ENCODE data around the gene ACTG1. TPM values are rescaled to one million over a fixed set of nuclear protein-coding genes. Genes with fewer than 3 reads are reported as not detected.
A peak's percentile ranks its signal among the peaks of the same experiment; 100 is the strongest.

ACTG1 gene
- total and polyA plus RNA-seq, 3 donors from 2014 or later: 1,571 to 2,057 (median 1,790) TPM

GRCh38 chr17:81509207-81509971, 3.2 kb downstream of the ACTG1 start:
- Histone ChIP-seq H3K36me3 (ENCODE audit: low read depth, missing control alignments) (no peaks in the 10 kb centered on the region), H3K4me3 (peak overlapping the region; percentile 74 to 96), H3K9me3 (no peaks in the 10 kb centered on the region), H3K27ac (peak overlapping the region; percentile 21 to 100), H3K27me3 (no peaks in the 10 kb centered on the region), H3K4me1 (peaks cover 19% of the 10 kb centered on the region)
- 42 to 51% methylated on average over 12 of the region's 12 CpGs for WGBS, 2 donors
- DNase-seq: no peak
- TF ChIP-seq POLR2A (IDR thresholded peaks at IDR 0.05): no peak
- TF ChIP-seq, protein P1, sequence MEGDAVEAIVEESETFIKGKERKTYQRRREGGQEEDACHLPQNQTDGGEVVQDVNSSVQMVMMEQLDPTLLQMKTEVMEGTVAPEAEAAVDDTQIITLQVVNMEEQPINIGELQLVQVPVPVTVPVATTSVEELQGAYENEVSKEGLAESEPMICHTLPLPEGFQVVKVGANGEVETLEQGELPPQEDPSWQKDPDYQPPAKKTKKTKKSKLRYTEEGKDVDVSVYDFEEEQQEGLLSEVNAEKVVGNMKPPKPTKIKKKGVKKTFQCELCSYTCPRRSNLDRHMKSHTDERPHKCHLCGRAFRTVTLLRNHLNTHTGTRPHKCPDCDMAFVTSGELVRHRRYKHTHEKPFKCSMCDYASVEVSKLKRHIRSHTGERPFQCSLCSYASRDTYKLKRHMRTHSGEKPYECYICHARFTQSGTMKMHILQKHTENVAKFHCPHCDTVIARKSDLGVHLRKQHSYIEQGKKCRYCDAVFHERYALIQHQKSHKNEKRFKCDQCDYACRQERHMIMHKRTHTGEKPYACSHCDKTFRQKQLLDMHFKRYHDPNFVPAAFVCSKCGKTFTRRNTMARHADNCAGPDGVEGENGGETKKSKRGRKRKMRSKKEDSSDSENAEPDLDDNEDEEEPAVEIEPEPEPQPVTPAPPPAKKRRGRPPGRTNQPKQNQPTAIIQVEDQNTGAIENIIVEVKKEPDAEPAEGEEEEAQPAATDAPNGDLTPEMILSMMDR (IDR thresholded peaks at IDR 0.05): no peak
- intact Hi-C loops (cut with DNase I; ENCODE audit: low total_unique reads): no loop called here

DNA sequence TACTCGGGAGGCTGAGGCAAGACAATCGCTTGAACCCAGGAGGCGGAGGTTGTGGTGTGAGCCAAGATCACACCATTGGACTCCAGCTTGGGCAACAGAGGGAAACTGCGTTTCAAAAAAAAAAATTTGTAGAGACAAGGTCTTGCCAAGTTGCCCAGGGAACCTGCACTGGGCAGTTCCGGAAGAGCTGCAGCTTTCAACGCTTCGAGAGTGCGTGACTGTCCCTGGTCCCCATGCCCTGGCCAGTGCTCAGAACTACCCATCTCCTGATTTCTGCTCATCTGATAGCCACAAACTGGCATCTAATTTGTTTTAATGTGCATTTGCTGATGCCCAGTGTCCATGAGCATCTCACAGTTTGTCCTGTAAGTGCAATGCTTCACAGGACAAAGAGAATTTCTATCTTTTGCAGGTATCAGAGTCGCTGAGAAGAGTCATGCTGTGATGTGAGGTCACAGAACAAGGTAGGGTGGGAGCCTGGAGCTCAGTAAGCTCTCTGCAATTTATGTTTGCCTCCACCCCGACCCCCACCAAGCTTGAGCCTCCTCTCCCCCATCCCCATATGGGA, 3.9 kb downstream of the ACTG1 start:
- peaks cover 13% of the 10 kb centered on the region for H3K4me1 ChIP-seq
- 55 to 70% methylated on average over 9 to 10 of the region's 10 CpGs for WGBS, 2 donors
- H3K4me3 ChIP-seq: peak overlapping the region in 1 of 2 donors; percentile 96
- DNase-seq: no peak
- intact Hi-C loops (cut with DNase I; ENCODE audit: low total_unique reads): no loop called here
- TF ChIP-seq, protein P1 (IDR thresholded peaks at IDR 0.05): no peak
- no peak for TF ChIP-seq POLR2A (IDR thresholded peaks at IDR 0.05)
- H3K27me3 ChIP-seq: no peaks in the 10 kb centered on the region
- H3K36me3 ChIP-seq (ENCODE audit: low read depth, missing control alignments): no peaks in the 10 kb centered on the region
- H3K27ac ChIP-seq: no peak overlapping the region
- no peaks in the 10 kb centered on the region for H3K9me3 ChIP-seq

DNA sequence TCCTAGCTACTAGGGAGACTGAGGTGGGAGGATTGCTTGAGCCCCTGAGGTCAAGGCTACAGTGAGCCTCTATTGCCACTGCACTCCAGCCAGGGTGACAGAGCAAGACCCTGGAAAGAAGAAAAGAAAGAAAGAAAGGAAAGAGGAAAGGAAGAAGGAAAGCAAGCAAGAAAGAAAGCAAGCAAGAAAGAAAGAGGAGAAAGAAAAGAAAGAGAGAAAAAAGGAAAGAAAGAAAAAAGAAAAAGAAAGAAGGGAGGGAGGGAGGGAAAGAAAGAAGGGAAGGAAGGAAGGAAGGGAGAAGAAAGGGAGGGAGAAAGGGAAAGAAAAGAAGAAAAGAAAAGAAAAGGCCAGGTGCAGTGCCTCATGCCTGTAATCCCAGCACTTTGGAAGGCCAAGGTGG, 9.0 kb downstream of the ACTG1 start:
- Histone ChIP-seq H3K27ac (no peak overlapping the region), H3K4me1 (peaks cover under 1% of the 10 kb centered on the region), H3K4me3 (no peak overlapping the region), H3K9me3 (no peaks in the 10 kb centered on the region), H3K36me3 (ENCODE audit: low read depth, missing control alignments) (no peaks in the 10 kb centered on the region), H3K27me3 (no peaks in the 10 kb centered on the region)
- intact Hi-C loops (cut with DNase I; ENCODE audit: low total_unique reads): no loop called here
- DNase-seq: no peak
- TF ChIP-seq POLR2A (IDR thresholded peaks at IDR 0.05): no peak
- TF ChIP-seq, protein P1 (IDR thresholded peaks at IDR 0.05): no peak

DNA sequence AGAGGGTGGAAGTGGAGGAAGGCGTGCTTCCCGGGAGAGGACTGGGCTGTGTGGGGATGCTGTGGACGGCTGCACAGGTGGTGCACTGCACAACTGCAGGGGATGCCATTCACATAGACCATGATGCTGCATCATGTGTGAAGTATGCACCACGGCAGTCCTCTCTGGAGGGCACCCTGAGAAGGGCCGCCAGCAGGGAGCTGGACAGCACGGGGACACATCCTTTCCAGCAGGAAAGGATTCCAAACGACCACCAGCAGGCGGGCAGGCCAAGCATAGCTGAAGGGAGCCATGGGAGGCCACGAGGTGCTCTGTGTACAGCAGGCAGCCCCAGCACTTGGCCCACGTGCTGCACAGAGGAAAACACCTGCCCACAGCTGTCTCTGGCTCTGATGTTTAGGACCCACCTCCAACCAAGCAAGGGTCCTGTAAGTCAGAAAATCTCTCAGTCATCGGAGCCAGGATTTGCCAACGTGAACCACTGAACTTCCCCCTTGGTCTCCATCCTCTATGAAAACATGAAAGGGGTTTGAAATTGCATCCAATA, 10.1 kb downstream of the ACTG1 start:
- DNase-seq: no peak
- Histone ChIP-seq H3K4me1 (no peaks in the 10 kb centered on the region), H3K27ac (no peak overlapping the region), H3K27me3 (no peaks in the 10 kb centered on the region), H3K36me3 (ENCODE audit: low read depth, missing control alignments) (no peaks in the 10 kb centered on the region), H3K4me3 (no peak overlapping the region), H3K9me3 (no peaks in the 10 kb centered on the region)
- TF ChIP-seq POLR2A (IDR thresholded peaks at IDR 0.05): no peak
- TF ChIP-seq, protein P1 (IDR thresholded peaks at IDR 0.05): no peak
- WGBS, 2 donors: 63 to 78% methylated on average over 11 to 12 of the region's 12 CpGs
- intact Hi-C loops (cut with DNase I; ENCODE audit: low total_unique reads): no loop called here

All from testis (tissue), 3 donors.